Inferior parietal cortex (tissue), 1 donor: ENCODE measurements around the gene TSHZ2.

Experiments
- DNase-seq: peaks from one replicate; pipeline ENCODE4 v3.0.0-alpha.2; 2016; ENCODE audit errors: extremely low spot score

Gene TSHZ2

GRCh38 chr20:53281557-53282117 is 309.5 kb downstream of the TSHZ2 start:
- DNase-seq, result no peak

GRCh38 chr20:53282217-53282955 is 310.2 kb downstream of the TSHZ2 start:
- DNase-seq, result no peak

GRCh38 chr20:53283011-53283410 is 310.9 kb downstream of the TSHZ2 start:
- DNase-seq, result no peak

- DNase-seq, result no peak
Observed at GRCh38 chr20:53283597-53283996, 311.4 kb downstream of the TSHZ2 start.

- no peak for DNase-seq
Observed at GRCh38 chr20:53284256-53284655, 312.1 kb downstream of the TSHZ2 start.

- no peak for DNase-seq
Observed at GRCh38 chr20:53284696-53285095, 312.5 kb downstream of the TSHZ2 start.

GRCh38 chr20:53287357-53288042 is 315.3 kb downstream of the TSHZ2 start:
- DNase-seq, result no peak

GRCh38 chr20:53291548-53291947 is 319.4 kb downstream of the TSHZ2 start:
- DNase-seq, result no peak

- no peak for DNase-seq
Observed at GRCh38 chr20:53292347-53292746, 320.2 kb downstream of the TSHZ2 start.

- DNase-seq, result no peak
Observed at GRCh38 chr20:53294804-53295203, 322.6 kb downstream of the TSHZ2 start.

- no peak for DNase-seq
Observed at GRCh38 chr20:53296025-53296424, 323.9 kb downstream of the TSHZ2 start.

- DNase-seq, result no peak
Observed at GRCh38 chr20:53296451-53297153, 324.4 kb downstream of the TSHZ2 start.

GRCh38 chr20:53297154-53297529 is 325.0 kb downstream of the TSHZ2 start:
- no peak for DNase-seq

GRCh38 chr20:53298260-53298659 is 326.1 kb downstream of the TSHZ2 start:
- DNase-seq, result no peak

GRCh38 chr20:53298911-53299310 is 326.8 kb downstream of the TSHZ2 start:
- no peak for DNase-seq

- no peak for DNase-seq
Observed at GRCh38 chr20:53299831-53300230, 327.7 kb downstream of the TSHZ2 start.

- DNase-seq, result no peak
Observed at GRCh38 chr20:53301869-53302268, 329.7 kb downstream of the TSHZ2 start.

- DNase-seq, result no peak
Observed at GRCh38 chr20:53302695-53303412, 330.7 kb downstream of the TSHZ2 start.

- DNase-seq, result no peak
Observed at GRCh38 chr20:53303413-53303760, 331.2 kb downstream of the TSHZ2 start.

- DNase-seq, result no peak
Observed at GRCh38 chr20:53304146-53304545, 332.0 kb downstream of the TSHZ2 start.

- DNase-seq, result no peak
Observed at GRCh38 chr20:53306192-53306805, 334.1 kb downstream of the TSHZ2 start.
